Measurements from ENCODE around the gene ARID1B.

The ARID1B gene

GRCh38 chr6:156875062-156875461 is 97.9 kb downstream of the ARID1B start:
- in situ Hi-C loops (cut with MboI; ENCODE audit: low sequenced_read_pairs), result no loop called here

DNA sequence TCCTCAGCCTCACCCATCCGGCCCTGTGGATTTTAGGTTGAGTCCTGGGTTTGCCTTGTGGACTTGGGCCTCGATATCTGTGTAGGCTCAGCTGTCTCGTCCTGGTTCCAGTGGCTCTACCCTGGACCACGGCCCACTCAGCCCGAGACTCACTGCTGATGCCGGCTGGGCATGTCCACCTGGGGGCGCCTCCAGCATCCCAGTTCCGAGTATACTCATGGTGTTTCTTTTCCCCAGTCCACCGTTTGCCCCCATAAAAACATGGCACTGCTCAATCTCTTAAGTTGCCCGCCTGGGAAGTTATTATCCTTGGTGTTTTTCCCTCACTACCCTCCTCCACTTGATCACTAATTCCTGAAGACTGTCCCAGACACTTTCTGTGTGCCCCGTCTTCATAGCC is 99.1 kb downstream of the ARID1B start:
- in situ Hi-C loops (cut with MboI; ENCODE audit: low sequenced_read_pairs), result no loop called here

DNA sequence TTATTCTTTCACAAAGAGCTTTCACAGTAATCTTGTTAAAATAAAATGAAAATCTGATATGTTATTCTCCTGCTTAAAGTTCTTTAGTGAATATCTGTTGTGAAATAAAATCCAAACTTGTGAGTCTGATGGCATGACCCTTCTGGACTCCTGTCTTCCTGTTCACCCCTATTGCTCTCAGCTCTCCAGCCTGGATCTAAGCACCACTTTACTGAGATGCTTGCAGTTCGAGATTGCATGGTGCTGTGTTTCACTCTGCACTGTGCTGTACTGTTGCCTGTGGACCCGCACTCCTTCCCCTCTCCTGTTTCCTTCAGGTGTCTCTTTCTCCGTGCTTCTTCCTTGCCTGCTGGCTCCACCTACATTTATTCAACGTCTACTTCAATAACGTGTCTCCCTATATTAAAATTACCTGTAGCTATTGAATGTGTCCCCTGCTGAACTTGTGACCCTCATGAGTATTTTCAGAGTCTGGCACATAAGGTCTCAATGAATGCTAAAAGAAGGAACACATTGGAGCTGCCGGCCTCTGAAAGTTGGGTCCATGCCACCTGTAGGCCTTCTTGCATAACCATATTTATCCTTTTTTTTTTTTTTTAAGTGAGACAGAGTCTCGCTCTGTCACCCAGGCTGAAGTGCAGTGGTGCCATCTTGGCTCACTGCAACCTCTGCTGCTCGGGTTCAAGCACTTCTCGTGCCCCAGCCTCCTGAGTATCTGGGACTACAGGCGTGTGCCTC is 100.1 kb downstream of the ARID1B start:
- in situ Hi-C loops (cut with MboI; ENCODE audit: low sequenced_read_pairs), result no loop called here

DNA sequence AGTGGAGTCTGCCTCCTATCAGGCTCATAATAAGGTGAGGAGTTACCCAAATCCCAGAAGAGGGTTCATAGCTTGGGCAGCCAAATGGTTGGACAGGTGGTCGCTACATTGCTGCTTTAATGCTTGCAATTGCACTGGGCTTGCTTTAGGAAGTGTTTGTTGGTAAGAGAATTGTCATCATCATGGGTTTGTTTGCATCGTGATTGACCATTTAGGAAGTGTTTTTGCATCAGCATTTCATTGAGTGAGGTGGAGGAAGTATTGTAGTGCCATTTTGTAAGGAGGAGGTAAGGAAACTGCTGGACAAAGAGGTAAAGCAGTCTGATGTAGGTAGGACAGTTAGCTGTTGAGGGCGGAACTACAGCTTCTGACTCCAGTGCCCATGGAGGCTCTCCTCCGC is 101.5 kb downstream of the ARID1B start:
- in situ Hi-C loops (cut with MboI; ENCODE audit: low sequenced_read_pairs), result no loop called here

DNA sequence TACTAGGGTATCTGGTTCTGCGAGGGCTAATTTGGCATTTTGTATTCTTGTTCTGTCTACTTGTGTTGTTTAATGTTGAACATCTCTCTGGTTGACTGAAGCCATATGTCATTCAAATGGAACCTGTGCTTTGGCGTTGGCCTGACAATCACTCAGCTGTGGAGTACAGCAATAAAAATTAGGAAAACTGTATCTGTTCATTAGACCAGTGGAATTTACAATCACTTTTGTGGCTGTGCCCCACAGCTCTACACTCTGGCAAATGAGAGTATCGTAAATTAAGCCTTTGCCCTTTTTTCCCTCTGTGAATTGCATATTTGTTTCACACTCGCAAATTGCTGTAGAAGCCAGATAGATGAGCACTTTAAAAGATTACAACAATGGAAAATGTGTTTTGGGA is 102.0 kb downstream of the ARID1B start:
- in situ Hi-C loops (cut with MboI; ENCODE audit: low sequenced_read_pairs), result no loop called here

DNA sequence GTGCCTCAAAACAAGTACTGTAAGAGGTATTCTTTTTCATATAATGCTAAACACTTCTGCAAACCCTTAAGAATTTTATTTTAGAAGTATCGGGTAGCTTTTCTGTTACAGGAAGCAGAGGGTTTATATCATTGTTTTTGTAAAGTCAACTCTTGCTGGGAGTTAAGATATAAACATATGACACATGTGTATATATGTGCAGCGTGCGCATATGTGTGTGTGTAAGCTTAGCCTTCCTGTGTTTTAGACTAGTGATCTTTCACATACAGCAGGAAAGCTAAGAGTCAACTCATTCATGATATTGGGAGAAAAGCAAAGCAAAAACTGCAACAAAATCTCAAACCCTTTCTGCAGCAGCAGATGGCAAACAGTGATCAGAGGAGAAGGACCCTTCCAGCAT is 102.4 kb downstream of the ARID1B start:
- in situ Hi-C loops (cut with MboI; ENCODE audit: low sequenced_read_pairs), result no loop called here

DNA sequence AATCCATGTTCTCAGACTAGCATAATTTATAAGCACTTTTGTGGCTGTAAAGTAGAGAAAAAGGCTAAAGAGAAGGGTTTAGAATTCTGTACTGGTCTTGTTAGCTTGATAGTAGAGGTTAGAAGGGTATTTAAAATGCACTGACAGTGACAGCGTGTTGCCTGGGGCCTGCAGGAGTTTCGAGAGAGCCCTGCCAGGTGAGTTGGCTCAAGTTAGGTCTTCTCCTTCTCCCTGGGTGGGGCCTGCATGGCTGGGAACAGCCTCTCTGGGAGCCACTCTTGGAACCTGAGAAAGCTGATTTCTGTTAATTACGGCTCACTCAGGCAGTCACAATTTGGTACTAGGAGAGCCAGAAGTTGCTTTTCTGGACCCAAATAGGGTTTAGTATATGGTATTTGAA is 103.7 kb downstream of the ARID1B start:
- in situ Hi-C loops (cut with MboI; ENCODE audit: low sequenced_read_pairs), result no loop called here

DNA sequence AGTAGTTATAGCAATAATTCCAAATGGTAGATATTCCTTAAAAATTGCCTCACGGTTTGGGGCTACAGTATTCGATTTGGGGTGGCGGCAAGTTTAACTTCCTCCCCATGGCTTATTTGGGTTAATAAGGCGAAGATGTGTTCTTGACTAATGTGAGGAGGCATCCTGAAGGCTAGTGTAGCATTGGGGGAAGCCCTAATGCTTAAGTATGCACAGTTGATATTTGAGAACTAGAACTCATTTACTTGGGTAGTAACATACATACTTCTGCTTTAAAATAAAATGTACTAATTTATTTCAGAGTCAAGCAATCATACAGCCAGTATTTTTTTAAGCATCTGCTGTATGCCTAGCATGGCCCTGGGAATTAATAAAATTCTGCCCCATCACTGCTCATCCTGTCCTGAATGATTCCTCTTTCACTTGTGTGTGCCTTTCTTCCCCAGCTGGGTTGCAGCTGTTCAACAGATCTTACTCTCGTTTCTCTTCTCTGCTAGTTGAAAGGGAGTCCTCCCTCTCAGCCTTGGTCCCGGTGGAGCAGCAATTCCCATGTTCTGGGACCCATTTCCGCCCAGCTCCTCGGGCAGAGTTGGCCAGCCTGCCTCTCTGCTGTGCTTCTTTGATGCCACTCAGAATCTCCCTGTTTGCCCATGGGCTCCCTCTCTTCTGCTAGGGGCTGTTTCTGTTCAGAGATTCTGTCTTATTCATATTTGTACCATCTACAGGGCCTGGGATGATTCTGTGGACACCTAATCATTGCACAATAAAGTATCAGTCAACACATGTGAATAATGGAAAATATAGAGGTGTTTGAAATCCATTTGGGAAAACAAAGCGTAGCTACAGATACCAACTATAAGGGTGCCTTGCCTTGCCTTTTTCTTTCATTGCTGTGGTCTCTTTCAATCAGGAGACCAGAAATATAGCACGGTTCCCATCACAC is 104.8 kb downstream of the ARID1B start:
- in situ Hi-C loops (cut with MboI; ENCODE audit: low sequenced_read_pairs), result no loop called here

GRCh38 chr6:156883497-156884252 is 106.5 kb downstream of the ARID1B start:
- in situ Hi-C loops (cut with MboI; ENCODE audit: low sequenced_read_pairs), result no loop called here

- in situ Hi-C loops (cut with MboI; ENCODE audit: low sequenced_read_pairs), result no loop called here
These were observed 107.1 kb downstream of the ARID1B start for GRCh38 chr6:156884306-156884705.

- in situ Hi-C loops (cut with MboI; ENCODE audit: low sequenced_read_pairs), result no loop called here
These were observed 108.4 kb downstream of the ARID1B start for GRCh38 chr6:156885562-156885961.

DNA sequence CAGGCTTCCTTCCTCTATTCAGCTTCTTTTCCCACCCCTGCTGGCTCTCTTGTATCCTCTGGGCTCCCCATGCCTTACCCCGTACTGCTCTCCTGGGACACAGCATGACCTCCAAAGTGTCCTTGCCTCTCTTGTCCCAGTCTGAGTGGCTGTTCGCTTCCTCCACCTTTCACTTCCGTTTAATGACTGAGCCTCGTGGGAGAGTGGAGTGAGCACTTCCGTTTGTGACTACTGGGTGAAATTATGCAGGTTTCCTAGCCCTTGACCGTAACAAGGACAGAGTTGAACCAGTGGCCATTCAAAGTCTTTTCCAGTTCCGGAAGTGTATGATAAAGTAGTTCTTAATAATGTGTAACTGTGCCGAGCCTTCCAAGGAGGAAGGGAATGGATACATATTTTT is 109.2 kb downstream of the ARID1B start:
- in situ Hi-C loops (cut with MboI; ENCODE audit: low sequenced_read_pairs), result no loop called here

- in situ Hi-C loops (cut with MboI; ENCODE audit: low sequenced_read_pairs), result no loop called here
These were observed 110.6 kb downstream of the ARID1B start for GRCh38 chr6:156887623-156888269.

- in situ Hi-C loops (cut with MboI; ENCODE audit: low sequenced_read_pairs), result no loop called here
These were observed 112.3 kb downstream of the ARID1B start for GRCh38 chr6:156889469-156889868.

GRCh38 chr6:156889986-156890385 is 112.8 kb downstream of the ARID1B start:
- in situ Hi-C loops (cut with MboI; ENCODE audit: low sequenced_read_pairs), result no loop called here

- in situ Hi-C loops (cut with MboI; ENCODE audit: low sequenced_read_pairs), result no loop called here
These were observed 113.6 kb downstream of the ARID1B start for GRCh38 chr6:156890627-156891314.

DNA sequence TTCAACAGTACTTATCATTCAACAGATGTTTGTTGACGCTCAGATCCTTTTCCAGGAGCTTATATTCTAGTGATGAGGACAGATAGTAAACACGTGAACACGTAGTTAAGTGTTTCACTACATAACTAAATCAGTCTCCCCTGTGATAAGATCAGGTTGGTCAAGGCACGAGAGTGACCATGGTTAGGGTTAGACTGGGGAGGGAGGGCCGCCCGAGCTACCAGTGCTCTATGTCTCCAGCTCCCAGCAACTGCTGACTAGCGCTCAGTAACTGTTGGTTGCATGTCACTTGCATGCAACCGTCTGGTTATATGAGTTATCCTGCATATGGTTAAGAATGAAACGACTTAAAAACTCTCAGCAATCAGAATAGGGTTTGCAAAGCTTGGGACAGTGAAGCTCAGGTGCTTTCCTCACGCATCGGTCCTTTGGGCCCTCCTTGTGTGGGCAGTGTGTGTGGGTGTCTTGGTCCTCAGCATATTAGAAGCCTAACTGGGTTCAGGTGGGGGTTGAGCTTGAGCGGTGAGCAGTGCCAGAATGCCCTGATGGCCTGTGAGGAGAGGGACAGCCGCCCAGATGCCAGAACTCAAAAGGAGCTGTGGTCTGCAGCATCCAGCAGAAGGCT is 120.8 kb downstream of the ARID1B start:
- in situ Hi-C loops (cut with MboI; ENCODE audit: low sequenced_read_pairs), result no loop called here

DNA sequence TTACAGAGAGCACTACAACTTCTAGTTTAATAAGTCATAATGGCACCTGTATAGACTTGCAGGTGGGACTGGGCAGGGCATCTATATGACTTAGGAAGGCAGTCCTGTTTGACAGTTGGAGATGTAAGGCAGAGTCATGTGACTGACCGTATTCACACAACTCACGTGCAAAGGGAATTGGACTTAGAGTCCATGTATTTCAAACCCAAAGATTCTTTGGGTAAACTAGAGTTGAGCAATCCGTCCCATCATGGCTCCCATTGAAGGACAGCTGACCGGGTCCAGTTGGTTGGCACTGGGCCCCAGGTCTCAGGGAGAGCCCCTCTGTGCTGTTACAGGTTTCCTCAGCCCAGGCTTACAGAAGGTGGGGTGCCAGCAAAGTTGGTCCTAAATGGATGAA is 121.9 kb downstream of the ARID1B start:
- in situ Hi-C loops (cut with MboI; ENCODE audit: low sequenced_read_pairs), result no loop called here

DNA sequence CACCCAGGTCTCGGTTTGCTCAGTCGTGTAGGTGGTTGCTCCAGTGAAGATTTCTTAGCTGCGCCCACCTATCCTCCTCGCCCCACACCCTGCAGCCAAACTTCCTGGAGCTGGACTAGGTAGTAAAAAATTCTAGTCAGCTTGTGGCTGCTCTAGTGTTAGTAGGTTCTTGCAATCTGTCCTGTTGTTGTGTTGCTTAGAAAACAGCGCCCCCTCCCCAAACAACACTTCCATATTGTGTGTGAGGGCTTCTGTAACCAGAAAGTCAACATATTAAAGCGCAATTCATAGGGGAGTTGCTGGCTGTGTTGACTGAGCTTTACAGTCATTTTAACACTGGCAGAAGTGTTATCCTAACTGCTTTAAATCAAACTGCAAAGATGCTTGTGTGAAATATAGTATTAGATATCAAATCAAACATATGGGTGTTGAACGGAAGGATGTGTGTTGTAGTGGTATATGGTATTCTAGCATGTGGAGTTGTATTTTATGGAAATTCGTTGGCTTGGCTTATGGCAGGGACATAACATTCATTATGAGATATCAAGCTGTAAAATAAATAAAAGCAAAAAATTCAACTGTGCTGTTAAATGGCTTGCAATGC is 122.5 kb downstream of the ARID1B start:
- in situ Hi-C loops (cut with MboI; ENCODE audit: low sequenced_read_pairs), result no loop called here
